ENCODE data around the gene ADPRHL1. TPM values are rescaled to one million over a fixed set of nuclear protein-coding genes. Genes with fewer than 3 reads are reported as not detected.
"Not testable (repeated sequence)": the region's sequence is repeated elsewhere in the genome, so short reads cannot be mapped to it uniquely, and the experiment has no call there.

ADPRHL1 gene
- total RNA-seq, 4 donors from 2014 or later, result 1.9 to 9.4 (median 6.5) TPM

GRCh38 chr13:113437408-113438010, 15.8 kb downstream of the ADPRHL1 start:
- WGBS, 2 donors, result 73 to 89% methylated on average over 17 of the region's 17 CpGs
- TF ChIP-seq CTCF (IDR thresholded peaks at IDR 0.05) (no peak), POLR2A (IDR thresholded peaks at IDR 0.05) (no peak)
- DNase-seq (ENCODE audit: low spot score in 2 of 2), result no peak
- intact Hi-C loops (cut with DNase I; ENCODE audit: low total_unique reads), result no loop called here
- no peak overlapping the region for H3K4me3 ChIP-seq (ENCODE audit: low read depth, poor library complexity, severe bottlenecking)

DNA sequence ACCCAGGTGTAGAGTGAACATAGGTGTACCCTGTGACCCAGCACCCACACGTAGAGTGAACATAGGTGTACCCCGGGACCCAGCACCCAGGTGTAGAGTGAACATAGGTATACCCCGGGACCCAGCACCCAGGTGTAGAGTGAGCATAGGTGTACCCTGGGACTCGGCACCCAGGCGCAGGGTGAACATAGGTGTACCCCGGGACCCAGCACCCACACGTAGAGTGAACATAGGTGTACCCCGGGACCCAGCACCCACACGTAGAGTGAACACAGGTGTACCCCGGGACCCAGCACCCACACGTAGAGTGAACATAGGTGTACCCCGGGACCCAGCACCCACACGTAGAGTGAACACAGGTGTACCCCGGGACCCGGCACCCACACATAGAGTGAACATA, 16.4 kb downstream of the ADPRHL1 start:
- DNase-seq (ENCODE audit: low spot score in 2 of 2); H3K4me3 ChIP-seq (ENCODE audit: low read depth, poor library complexity, severe bottlenecking); intact Hi-C loops (cut with DNase I; ENCODE audit: low total_unique reads): not testable (repeated sequence)
- WGBS, 2 donors, result 94 to 99% methylated on average over 10 to 13 of the region's 15 CpGs

DNA sequence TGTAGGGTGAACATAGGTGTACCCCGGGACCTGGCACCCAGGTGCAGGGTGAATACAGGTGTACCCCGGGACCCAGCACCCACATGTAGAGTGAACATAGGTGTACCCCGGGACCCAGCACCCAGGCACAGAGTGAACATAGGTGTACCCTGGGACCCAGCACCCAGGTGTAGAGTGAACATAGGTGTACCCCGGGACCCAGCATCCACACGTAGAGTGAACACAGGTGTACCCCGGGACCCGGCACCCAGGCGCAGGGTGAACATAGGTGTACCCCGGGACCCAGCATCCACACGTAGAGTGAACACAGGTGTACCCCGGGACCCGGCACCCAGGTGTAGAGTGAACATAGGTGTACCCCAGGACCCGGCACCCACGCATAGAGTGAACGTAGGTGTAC, 17.4 kb downstream of the ADPRHL1 start:
- intact Hi-C loops (cut with DNase I; ENCODE audit: low total_unique reads); H3K4me3 ChIP-seq (ENCODE audit: low read depth, poor library complexity, severe bottlenecking): not testable (repeated sequence)
- 93 to 96% methylated on average over 15 of the region's 15 CpGs for WGBS, 2 donors

DNA sequence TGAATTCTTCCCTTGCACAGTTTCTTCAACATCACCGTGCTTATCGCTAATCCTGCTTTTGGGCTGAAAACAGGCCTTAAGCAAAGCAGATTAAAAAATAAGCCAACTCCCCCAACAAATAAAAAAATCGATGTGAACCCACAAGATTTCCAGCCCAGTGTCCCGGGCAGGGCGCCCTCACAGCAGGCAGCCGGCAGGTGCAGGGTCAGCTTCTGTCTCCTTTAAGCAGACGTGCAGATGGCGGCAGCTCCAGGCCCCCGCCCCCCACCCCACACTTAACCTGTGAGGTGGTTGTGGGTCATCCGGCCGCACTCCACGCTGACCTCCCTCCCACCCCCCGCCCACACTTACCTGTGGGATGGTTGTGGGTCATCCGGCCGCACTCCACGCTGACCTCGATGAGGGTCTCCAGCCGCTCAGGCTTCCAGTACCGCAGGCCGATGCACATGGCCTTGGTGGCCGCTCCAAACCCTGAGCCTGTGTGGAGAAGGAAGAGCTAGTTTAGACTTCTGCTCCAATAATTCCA, 19.8 kb downstream of the ADPRHL1 start:
- DNase-seq (ENCODE audit: low spot score in 2 of 2), result no peak
- no peak overlapping the region for H3K4me3 ChIP-seq (ENCODE audit: low read depth, poor library complexity, severe bottlenecking)
- WGBS, 2 donors, result 94 to 95% methylated on average over 18 to 21 of the region's 21 CpGs
- TF ChIP-seq CTCF (IDR thresholded peaks at IDR 0.05) (no peak), POLR2A (IDR thresholded peaks at IDR 0.05) (no peak)
- intact Hi-C loops (cut with DNase I; ENCODE audit: low total_unique reads), result no loop called here

More for the DNA sequence above, 17.4 kb downstream of the ADPRHL1 start:
- not testable (repeated sequence) for DNase-seq (ENCODE audit: low spot score in 2 of 2)

DNA sequence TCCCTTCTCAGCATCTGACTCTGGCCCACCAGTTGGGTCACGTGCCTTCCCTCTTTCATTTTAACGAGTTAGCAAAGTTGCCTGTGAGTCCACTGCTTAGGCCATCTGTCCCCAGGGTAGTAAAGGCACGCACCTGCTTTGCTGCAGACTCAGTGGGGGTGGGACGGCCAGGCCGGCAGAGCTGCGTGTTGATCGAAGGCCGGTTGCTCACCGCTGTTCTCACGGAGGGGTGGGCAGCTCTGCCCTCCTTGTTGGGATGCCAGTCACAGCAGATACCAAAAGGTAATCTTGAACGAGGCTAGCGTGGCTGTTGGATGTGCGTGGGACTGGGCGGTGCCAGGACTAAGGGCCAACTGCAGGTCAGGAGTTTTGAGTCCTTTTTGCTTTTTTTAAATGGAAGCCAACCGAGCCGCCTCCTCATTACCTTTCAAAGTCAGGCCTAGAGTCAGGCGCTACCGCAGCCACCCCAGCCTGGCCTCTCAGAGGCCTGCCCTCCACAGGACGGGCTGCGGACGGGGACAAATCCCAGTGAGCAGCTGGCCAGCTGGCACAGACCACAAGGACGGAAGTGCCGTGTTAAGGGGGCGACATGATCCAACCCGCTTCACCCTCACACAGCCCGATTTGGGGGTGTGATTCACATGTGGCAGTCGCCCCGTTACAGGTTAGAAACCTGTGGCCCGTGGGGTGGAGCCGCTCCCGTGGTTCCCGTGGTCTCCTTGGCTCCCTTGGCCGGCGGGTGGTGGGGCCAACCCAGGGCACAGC, 20.6 kb downstream of the ADPRHL1 start:
- no peak for DNase-seq (ENCODE audit: low spot score in 2 of 2)
- intact Hi-C loops (cut with DNase I; ENCODE audit: low total_unique reads), result no loop called here
- TF ChIP-seq POLR2A (IDR thresholded peaks at IDR 0.05), result no peak
- no peak for TF ChIP-seq CTCF (IDR thresholded peaks at IDR 0.05)
- WGBS, 2 donors, result 84 to 85% methylated on average over 34 of the region's 34 CpGs
- H3K4me3 ChIP-seq (ENCODE audit: low read depth, poor library complexity, severe bottlenecking), result no peak overlapping the region

- DNase-seq (ENCODE audit: low spot score in 2 of 2), result no peak
- TF ChIP-seq CTCF (IDR thresholded peaks at IDR 0.05), result no peak
- no peak for TF ChIP-seq POLR2A (IDR thresholded peaks at IDR 0.05)
- intact Hi-C loops (cut with DNase I; ENCODE audit: low total_unique reads), result no loop called here
- 77 to 93% methylated on average over 8 to 16 of the region's 22 CpGs for WGBS, 2 donors
- no peak overlapping the region for H3K4me3 ChIP-seq (ENCODE audit: low read depth, poor library complexity, severe bottlenecking)
These were observed 22.1 kb downstream of the ADPRHL1 start for GRCh38 chr13:113431171-113431570.
